Stimulated activated CD4-positive, alpha-beta T cell treated with anti-CD3 and anti-CD28 coated beads, TNF-alpha, amount 100 ng/mL, for 1 hour (primary cell): ENCODE measurements around the gene NAT16.
"Not testable (repeated sequence)": the region's sequence is repeated elsewhere in the genome, so short reads cannot be mapped to it uniquely, and the experiment has no call there.

Source experiments
- DNase-seq, 3 donors: peaks; one replicate each; pipeline ENCODE4 v3.0.0-alpha.2; 2020; ENCODE audit warnings: low read depth in 3 of 3, low spot score in 1 of 3

Gene NAT16

GRCh38 chr7:101202603-101202918 lies 22.5 kb upstream of the NAT16 start:
- DNase-seq, result no peak

DNA sequence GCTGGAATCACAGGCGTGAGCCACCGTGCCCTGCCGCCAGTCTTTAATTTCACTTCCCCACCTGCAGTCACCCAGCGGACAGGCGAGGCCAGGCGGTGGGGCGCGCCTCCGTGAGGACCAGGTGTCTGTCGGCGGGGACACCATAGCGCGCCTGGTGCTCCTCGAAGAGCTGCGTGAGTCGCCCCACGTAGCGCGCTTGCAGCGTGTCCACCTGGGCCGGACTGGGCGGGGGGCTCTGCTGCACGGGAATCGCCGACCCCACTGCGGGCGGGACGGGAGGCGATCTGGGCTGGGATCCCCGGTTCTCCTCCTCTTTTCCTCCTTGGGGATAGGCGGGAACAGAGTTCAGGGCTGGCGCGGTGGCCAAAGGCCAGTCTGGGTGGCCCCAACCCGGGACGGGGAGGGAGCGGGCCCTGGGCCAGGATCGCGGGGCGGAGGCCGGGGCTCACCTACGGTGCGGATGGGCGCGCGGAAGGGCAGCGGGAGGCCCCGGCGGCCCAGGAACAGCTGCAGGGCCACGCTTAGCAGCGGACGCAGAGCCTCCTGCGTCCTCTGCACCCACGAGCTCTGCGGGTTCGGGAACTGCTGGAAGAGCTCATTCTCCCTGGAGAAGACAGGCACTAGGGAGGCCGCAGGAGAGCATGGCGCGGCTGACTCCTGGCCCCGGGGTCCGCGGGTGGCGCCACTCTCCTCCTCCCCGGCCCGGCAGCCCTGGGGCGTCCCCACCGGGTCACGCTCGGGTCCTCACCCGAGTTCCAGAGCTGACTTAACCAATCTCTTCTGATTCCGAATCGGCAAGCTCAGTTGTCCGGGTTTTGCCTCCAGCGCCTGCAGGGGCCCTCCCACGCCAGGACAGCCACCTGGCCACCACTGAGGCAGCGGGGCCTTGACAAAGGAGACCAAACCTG lies 21.9 kb upstream of the NAT16 start:
- no peak for DNase-seq

DNA sequence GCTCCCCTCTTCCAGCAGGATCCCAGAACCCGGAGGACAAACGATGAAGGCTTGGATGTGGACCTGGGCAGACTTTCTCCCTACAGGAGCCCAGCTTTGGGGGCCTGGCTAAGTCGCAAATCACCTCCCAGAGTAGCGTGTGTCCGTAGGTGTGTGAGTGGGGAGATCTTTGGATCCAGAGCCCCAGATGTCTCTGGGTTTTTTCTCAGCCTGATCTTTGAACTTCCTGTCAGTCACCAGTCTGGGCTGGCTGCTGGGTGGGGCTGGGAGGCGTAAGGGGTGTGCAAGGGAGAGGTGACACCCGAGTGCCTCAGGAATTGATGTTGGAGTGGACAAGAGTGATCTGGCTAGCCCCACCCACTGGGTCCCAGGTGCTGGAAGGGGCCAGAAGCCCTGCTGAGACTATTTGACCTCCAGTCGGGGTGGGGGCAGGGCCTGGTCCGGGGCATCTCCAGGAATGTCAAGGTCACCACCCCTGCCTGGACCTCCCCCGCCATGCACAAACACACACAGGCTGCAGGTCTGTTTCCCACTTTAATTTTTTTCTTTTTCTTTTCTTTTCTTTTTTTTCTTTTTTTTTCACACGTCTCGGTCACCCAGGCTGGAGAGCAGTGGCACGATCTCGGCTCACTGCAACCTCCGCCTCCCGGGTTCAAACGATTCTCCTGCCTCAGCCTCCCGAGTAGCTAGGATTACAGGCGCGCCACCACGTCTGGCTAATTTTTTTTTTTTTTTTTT lies 20.9 kb upstream of the NAT16 start, which contains the start of gene MOGAT3:
MOGAT3 (minus strand) TSS at position 175 of the 738 bp plus-strand sequence. CDS start 182 bp downstream, outside the sequence.
- DNase-seq, result no peak

DNA sequence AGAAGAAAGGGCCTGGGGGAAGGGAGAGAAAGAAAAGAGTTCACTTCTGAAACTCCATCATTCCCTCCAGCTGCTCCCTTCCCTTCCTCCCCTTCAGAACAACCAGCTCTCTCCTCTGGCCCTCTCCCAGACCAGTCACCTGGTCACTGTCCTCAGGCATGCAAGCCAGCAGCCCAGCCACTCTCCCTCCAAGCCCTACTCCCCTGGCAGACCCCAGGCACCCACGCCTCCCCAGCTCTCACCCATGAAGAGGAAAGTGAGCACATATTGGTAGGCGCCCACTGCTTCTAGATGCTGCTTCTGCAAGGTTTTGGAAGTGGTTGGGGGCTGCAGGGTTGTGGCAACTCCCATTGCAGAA lies 20.4 kb upstream of the NAT16 start:
- no peak for DNase-seq

- not testable (repeated sequence) for DNase-seq
These were observed 19.4 kb upstream of the NAT16 start for GRCh38 chr7:101199522-101199921.

DNA sequence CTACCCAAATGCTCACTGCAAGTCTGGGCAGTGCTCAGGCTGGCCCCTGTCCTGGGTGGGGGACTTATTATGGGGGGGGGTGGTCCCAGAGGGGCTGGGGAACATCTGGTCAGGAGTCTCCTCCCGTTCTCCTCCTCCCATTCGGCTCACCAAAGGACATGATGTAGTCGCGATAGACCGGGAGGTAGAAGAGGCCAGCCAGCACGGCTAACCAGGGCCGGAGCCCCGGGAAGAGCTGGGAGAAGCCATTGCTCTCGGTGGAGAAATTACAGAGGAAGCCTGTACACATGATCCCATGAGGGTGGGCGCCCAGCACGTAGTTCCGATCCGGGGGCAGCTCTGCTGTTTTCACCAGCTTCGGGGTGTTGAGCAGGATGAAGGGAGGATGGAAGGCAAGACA lies 18.4 kb upstream of the NAT16 start:
- no peak for DNase-seq

DNA sequence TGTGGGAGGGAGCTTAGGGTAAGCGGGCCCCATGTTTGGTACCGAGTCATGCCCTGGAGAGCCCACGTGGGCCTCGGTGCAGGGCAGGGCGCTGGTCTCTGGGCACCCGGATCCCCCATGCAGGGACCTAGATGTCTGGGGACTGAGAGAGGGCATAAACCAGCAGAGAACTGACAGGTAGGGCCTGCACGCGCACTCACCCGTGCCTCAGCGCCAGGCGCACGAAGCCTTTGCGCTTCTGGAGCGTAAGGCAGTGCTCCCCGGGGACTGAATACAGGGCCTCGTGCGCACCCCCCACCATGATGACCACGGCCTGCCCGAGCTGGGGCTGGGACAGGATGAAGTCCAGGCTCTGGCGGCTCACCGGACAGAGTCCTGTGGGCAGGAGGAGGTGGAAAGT lies 17.9 kb upstream of the NAT16 start:
- DNase-seq, result no peak

DNA sequence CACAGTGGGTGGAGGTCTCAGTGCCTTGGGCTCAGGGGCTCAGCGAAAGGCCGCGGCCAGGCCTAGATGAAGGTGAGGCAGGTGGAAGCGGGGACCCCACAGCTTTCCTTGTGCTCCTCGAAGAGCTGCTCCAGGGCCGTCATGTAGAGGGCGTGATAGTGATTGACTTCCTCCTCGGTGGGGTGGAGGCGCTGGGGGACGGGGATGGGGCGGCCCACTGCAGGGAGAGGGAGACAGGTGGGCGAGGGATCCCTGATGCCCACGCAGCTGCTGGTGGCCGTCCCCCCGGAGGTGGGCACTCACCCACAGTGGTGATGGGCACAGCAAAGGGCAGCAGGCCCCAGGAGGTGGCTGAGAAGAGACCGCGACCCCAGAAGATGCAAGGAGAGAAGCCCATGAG lies 15.8 kb upstream of the NAT16 start:
- DNase-seq, result no peak

DNA sequence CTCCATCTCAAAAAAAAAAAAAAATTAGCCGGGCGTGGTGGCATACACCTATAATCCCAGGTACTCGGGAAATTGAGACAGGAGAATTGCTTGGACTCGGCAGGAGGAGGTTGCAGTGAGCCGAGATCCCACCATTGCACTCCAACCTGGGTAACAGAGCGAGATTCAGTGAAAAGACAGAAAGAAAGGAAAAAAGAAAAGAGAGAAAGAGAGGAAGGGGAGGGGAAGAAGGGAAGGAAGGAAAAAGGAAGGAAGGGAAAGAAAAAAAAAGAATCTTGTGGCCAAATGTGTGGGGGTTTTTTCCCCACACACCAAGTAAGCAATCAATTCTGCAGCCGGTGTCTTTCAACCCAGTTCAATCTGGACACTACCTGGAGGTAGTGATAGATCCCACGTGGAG lies 9.0 kb upstream of the NAT16 start:
- DNase-seq, result no peak

GRCh38 chr7:101186844-101187428 lies 6.8 kb upstream of the NAT16 start:
- no peak for DNase-seq

DNA sequence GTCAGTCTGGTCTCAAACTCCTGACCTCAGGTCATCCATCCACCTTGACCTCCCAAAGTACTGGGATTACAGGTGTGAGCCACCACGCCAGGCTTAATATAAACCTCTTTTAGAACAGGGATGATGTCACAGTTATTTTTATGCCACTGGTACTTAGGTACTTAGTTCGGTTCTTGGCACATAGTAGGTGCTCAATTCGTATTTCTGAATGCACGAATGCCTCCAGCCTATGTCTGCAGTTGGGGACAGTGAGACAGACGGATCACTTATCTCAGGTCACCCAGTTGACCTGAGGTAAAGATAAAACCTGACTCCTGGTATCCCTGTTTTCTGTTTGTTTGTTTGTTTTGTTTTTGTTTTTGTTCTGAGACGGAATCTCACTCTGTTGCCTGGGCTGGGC lies 6.1 kb upstream of the NAT16 start:
- no peak for DNase-seq

DNA sequence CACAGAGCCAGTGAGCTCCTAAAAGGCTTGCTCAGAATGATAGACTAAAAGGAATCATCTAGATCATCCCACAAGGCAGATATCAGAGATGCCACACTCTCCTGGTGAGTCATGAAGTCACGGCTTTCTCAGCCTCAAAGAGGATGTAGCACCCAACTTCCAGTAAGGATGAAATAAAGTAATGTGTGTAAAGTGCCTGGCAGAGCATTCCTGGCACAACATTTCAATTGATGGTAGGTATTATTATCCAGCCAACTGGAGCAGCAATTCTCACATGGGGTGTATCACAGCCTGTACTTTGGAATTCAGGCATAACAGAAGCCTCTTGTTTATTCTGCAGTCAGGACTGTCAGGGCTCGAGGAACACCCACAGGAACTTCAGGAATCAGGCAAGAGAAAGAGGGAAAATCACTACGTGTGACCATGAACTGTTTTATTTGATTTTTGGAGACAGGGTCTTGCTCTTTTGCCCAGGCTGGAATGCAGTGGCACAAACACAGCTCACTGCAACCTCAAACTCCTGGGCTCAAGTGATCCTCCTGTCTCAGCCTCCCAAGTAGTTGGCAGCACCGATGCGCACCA lies 5.3 kb upstream of the NAT16 start:
- no peak for DNase-seq

GRCh38 chr7:101179713-101180112 lies 380 bp downstream of the NAT16 start:
- DNase-seq, result no peak

DNA sequence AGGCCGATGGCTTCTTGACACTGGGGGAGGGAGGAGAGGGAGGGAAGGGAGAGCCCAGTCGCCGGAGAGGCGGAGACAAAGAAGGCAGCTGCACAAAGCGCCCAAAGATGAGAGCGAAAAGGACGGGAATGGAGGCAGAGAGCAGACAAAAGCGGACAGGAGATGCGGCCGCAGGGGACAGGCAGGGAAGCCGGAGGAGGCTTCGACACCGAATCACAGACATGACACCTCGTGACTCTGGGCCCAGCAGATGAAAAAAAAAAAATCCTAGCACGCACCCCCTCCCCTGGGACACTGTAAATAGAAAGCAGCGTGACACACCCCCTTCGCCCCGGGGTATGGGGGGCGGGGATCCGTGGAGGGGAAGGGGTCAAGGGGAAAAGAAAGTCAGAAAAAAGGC lies 976 bp downstream of the NAT16 start:
- no peak for DNase-seq

GRCh38 chr7:101177644-101178043 lies 2.4 kb downstream of the NAT16 start:
- DNase-seq, result no peak

DNA sequence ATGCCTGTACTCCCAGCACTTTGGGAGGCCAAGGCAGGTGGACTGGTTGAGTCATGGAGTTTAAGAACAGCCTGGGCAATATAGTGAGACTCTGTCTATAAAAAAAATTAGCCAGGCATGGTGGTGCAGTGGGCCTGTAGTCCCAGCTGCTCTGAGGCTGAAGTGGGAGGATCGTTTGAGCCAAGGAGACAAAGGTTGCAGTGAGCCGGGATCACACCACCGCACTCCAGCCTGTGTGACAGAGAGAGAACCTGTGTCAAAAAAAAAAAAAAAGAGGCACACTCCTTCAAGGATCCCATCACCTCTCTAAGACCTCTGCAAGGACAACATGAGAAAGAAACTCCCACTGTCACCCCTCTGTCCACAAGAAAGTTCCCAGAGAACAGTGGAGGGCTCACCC lies 4.4 kb downstream of the NAT16 start:
- no peak for DNase-seq

GRCh38 chr7:101174322-101174854 lies 5.7 kb downstream of the NAT16 start:
- no peak for DNase-seq

DNA sequence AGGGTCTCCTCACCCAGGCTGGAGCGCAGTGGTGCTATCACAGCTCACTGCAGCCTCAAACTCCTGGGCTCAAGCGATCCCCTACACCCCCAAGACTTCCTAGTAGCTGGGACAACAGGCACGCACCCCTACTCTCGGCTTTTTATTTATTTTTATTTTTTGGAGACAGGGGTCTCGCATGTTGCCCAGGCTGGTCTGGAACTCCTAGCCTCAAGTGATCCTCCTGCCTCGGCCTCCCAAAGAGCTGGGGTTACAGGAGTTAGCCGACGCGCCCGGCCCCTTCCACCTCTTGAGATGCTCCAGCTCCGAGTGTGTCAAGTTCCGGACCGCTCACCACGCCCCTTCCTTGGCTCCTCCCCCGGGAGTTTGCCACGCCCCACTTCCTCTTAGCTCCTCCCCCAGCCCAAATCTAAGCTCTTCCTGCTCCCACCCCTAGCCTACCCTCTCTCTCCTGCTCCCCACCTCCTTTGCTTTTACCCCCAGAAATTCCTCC lies 6.3 kb downstream of the NAT16 start:
- peak in 2 of 3 donors; percentile 31 to 58 for DNase-seq

GRCh38 chr7:101172854-101173751 lies 7.0 kb downstream of the NAT16 start:
- no peak for DNase-seq
